ENCODE data around the gene GREM1. TPM values are rescaled to one million over a fixed set of nuclear protein-coding genes. Genes with fewer than 3 reads are reported as not detected.

The GREM1 gene
- total RNA-seq, 1 experiment from 2014 or later, result not detected

GRCh38 chr15:32715276-32715675 is 2.5 kb upstream of the GREM1 start:
- no TSS peak for BruUV-seq (replicated peaks)
- H3K4me1 Mint-ChIP-seq (ENCODE audit: insufficient read depth, unreplicated experiment), result no peaks in the 10 kb centered on the region
- H3K36me3 Mint-ChIP-seq (ENCODE audit: insufficient read depth, unreplicated experiment), result no peaks in the 10 kb centered on the region
- CTCF ChIA-PET, result interaction anchor here (1.4 kb wide), 1 partner anchor 52 kb away, joined by 4 read pairs; no protein-coding TSS in a partner anchor
- no peak for DNase-seq (ENCODE audit: unreplicated experiment)
- POLR2A ChIA-PET, result no interaction called here
- intact Hi-C loops (cut with micrococcal nuclease), result no loop called here
- TF ChIP-seq CTCF (IDR thresholded peaks at IDR 0.05; ENCODE audit: unreplicated experiment), result no peak
- H3K27ac Mint-ChIP-seq (ENCODE audit: low read depth, unreplicated experiment), result no peak overlapping the region
- no peak overlapping the region for H3K4me3 Mint-ChIP-seq (ENCODE audit: unreplicated experiment)
- no peaks in the 10 kb centered on the region for H3K27me3 Mint-ChIP-seq (ENCODE audit: insufficient read depth, unreplicated experiment)
- no peaks in the 10 kb centered on the region for H3K9me3 Mint-ChIP-seq (ENCODE audit: unreplicated experiment)

GRCh38 chr15:32716216-32716914 is 1.4 kb upstream of the GREM1 start:
- CTCF ChIA-PET, result interaction anchor here (1.4 kb wide), 1 partner anchor 53 kb away, joined by 4 read pairs; no protein-coding TSS in a partner anchor
- Mint-ChIP-seq H3K4me3 (ENCODE audit: unreplicated experiment) (no peak overlapping the region), H3K4me1 (ENCODE audit: insufficient read depth, unreplicated experiment) (no peaks in the 10 kb centered on the region), H3K27ac (ENCODE audit: low read depth, unreplicated experiment) (no peak overlapping the region), H3K36me3 (ENCODE audit: insufficient read depth, unreplicated experiment) (no peaks in the 10 kb centered on the region), H3K27me3 (ENCODE audit: insufficient read depth, unreplicated experiment) (no peaks in the 10 kb centered on the region), H3K9me3 (ENCODE audit: unreplicated experiment) (no peaks in the 10 kb centered on the region)
- intact Hi-C loops (cut with micrococcal nuclease), result no loop called here
- DNase-seq (ENCODE audit: unreplicated experiment), result no peak
- no peak for TF ChIP-seq CTCF (IDR thresholded peaks at IDR 0.05; ENCODE audit: unreplicated experiment)
- no TSS peak for BruUV-seq (replicated peaks)
- POLR2A ChIA-PET, result interaction anchor here (0.5 to 1.3 kb wide), 3 partner anchors 11 to 28 kb away, joined by 3 read pairs; no protein-coding TSS in a partner anchor

- CTCF ChIA-PET, result interaction anchor here (1.4 kb wide), 1 partner anchor 53 kb away, joined by 4 read pairs; no protein-coding TSS in a partner anchor
- H3K4me3 Mint-ChIP-seq (ENCODE audit: unreplicated experiment), result no peak overlapping the region
- no peaks in the 10 kb centered on the region for H3K36me3 Mint-ChIP-seq (ENCODE audit: insufficient read depth, unreplicated experiment)
- intact Hi-C loops (cut with micrococcal nuclease), result no loop called here
- H3K27me3 Mint-ChIP-seq (ENCODE audit: insufficient read depth, unreplicated experiment), result no peaks in the 10 kb centered on the region
- no peak overlapping the region for H3K27ac Mint-ChIP-seq (ENCODE audit: low read depth, unreplicated experiment)
- TF ChIP-seq CTCF (IDR thresholded peaks at IDR 0.05; ENCODE audit: unreplicated experiment), result no peak
- H3K4me1 Mint-ChIP-seq (ENCODE audit: insufficient read depth, unreplicated experiment), result no peaks in the 10 kb centered on the region
- DNase-seq (ENCODE audit: unreplicated experiment), result no peak
- POLR2A ChIA-PET, result interaction anchor here (0.6 to 1.3 kb wide), 2 partner anchors 12 to 29 kb away, joined by 3 read pairs; no protein-coding TSS in a partner anchor
- no peaks in the 10 kb centered on the region for H3K9me3 Mint-ChIP-seq (ENCODE audit: unreplicated experiment)
- BruUV-seq (replicated peaks), result no TSS peak
These were observed 834 bp upstream of the GREM1 start for GRCh38 chr15:32716915-32717425.

DNA sequence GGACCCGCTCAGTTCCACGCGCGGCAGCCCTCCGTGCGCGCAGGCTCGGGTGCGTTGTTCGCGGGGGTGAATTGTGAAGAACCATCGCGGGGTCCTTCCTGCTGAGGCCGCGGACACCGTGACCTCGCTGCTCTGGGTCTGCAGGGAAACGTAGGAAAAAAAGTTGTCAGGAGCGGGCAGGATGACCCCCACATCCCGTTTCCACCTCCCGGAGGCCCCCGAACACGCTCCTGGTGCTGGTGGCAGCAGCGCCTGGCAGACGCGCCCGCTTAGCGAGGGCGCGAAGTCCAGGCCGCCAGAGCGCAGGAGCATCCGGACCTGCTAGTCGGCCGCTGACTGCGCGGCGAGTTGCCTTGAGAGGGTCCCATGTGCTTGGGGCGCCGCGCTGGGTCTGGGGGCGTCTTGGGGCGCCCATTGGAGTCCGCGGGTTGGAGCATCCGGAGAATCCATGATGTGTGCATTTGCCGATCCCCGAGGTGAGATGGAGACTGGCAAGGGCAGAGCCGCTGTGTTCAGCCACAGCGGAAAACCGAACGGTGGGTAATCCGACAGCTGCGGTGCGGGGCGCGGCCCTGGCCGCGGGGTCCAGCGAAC is 520 bp downstream of the GREM1 start:
- CTCF ChIA-PET, result no interaction called here
- Mint-ChIP-seq H3K36me3 (ENCODE audit: insufficient read depth, unreplicated experiment) (no peaks in the 10 kb centered on the region), H3K27ac (ENCODE audit: low read depth, unreplicated experiment) (no peak overlapping the region), H3K27me3 (ENCODE audit: insufficient read depth, unreplicated experiment) (no peaks in the 10 kb centered on the region), H3K4me3 (ENCODE audit: unreplicated experiment) (no peak overlapping the region), H3K4me1 (ENCODE audit: insufficient read depth, unreplicated experiment) (no peaks in the 10 kb centered on the region), H3K9me3 (ENCODE audit: unreplicated experiment) (no peaks in the 10 kb centered on the region)
- no TSS peak for BruUV-seq (replicated peaks)
- no peak for TF ChIP-seq CTCF (IDR thresholded peaks at IDR 0.05; ENCODE audit: unreplicated experiment)
- POLR2A ChIA-PET, result no interaction called here
- intact Hi-C loops (cut with micrococcal nuclease), result no loop called here
- DNase-seq (ENCODE audit: unreplicated experiment), result no peak
